ENCODE results near the gene PNCK. TPM values are rescaled to one million over a fixed set of nuclear protein-coding genes. Genes with fewer than 3 reads are reported as not detected.

PNCK gene
- total RNA-seq, 1 experiment from 2014 or later = 1.1 TPM

GRCh38 chrX:153687121-153688039 lies 13.8 kb upstream of the PNCK start, which contains the start of gene SLC6A8:
Gene SLC6A8, plus strand, starts transcription at chrX:153687926. Its CDS starts 649 bp downstream, at chrX:153688575.
- Mint-ChIP-seq H3K27me3 (ENCODE audit: unreplicated experiment) (peaks cover 14% of the 10 kb centered on the region), H3K36me3 (ENCODE audit: insufficient read depth, unreplicated experiment) (peaks cover 26% of the 10 kb centered on the region), H3K9me3 (ENCODE audit: low read depth, unreplicated experiment) (no peaks in the 10 kb centered on the region), H3K27ac (ENCODE audit: unreplicated experiment) (peak within 1 kb of the TSS; percentile 50), H3K4me3 (ENCODE audit: low read depth, unreplicated experiment) (peak within 1 kb of the TSS; percentile 63), H3K4me1 (ENCODE audit: low read depth, unreplicated experiment) (no peaks in the 10 kb centered on the region)
- intact Hi-C loops (cut with micrococcal nuclease; ENCODE audit: unreplicated experiment) = no loop called here
- peak; percentile 69 for DNase-seq
- CTCF ChIA-PET = interaction anchor here (1.9 kb wide), 1 partner anchor 20 kb away, joined by 7 read pairs; no protein-coding TSS in a partner anchor
- no TSS peak for BruUV-seq (replicated peaks)
- TF ChIP-seq CTCF (IDR thresholded peaks at IDR 0.05; ENCODE audit: unreplicated experiment) = no peak

DNA sequence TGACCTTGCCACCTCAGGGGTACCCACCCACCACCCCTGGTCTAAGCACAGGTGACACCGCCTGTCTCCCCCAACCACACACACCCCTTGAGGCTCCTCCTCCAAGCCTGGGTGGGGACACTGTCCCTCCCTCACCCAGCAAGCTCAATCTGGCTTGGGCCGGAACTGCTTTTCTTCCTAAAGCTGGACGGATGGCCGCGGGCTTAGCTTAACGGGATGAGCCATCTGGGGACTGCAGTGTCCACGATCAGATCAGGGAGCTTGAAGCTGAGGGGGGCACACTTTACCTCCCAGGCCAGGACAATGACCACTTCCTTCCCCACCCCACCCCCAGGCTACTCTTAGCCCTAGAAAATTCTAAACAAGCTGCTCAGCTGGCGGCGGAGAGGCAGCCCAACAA lies 13.1 kb upstream of the PNCK start:
- no peak for DNase-seq
- no TSS peak for BruUV-seq (replicated peaks)
- Mint-ChIP-seq H3K27ac (ENCODE audit: unreplicated experiment) (no peak overlapping the region), H3K4me1 (ENCODE audit: low read depth, unreplicated experiment) (no peaks in the 10 kb centered on the region), H3K36me3 (ENCODE audit: insufficient read depth, unreplicated experiment) (peaks cover 22% of the 10 kb centered on the region), H3K4me3 (ENCODE audit: low read depth, unreplicated experiment) (no peak overlapping the region), H3K27me3 (ENCODE audit: unreplicated experiment) (peaks cover 14% of the 10 kb centered on the region), H3K9me3 (ENCODE audit: low read depth, unreplicated experiment) (no peaks in the 10 kb centered on the region)
- no peak for TF ChIP-seq CTCF (IDR thresholded peaks at IDR 0.05; ENCODE audit: unreplicated experiment)
- intact Hi-C loops (cut with micrococcal nuclease; ENCODE audit: unreplicated experiment) = no loop called here
- CTCF ChIA-PET = interaction anchor here (1.9 kb wide), 1 partner anchor 19 kb away, joined by 7 read pairs; no protein-coding TSS in a partner anchor

GRCh38 chrX:153685751-153686696 lies 12.4 kb upstream of the PNCK start:
- CTCF ChIA-PET = interaction anchor here (1.9 kb wide), 1 partner anchor 19 kb away, joined by 7 read pairs; no protein-coding TSS in a partner anchor
- no peak for DNase-seq
- no peak for TF ChIP-seq CTCF (IDR thresholded peaks at IDR 0.05; ENCODE audit: unreplicated experiment)
- peaks cover 14% of the 10 kb centered on the region for H3K27me3 Mint-ChIP-seq (ENCODE audit: unreplicated experiment)
- H3K9me3 Mint-ChIP-seq (ENCODE audit: low read depth, unreplicated experiment) = no peaks in the 10 kb centered on the region
- intact Hi-C loops (cut with micrococcal nuclease; ENCODE audit: unreplicated experiment) = no loop called here
- H3K27ac Mint-ChIP-seq (ENCODE audit: unreplicated experiment) = no peak overlapping the region
- H3K36me3 Mint-ChIP-seq (ENCODE audit: insufficient read depth, unreplicated experiment) = peaks cover 22% of the 10 kb centered on the region
- H3K4me1 Mint-ChIP-seq (ENCODE audit: low read depth, unreplicated experiment) = no peaks in the 10 kb centered on the region
- H3K4me3 Mint-ChIP-seq (ENCODE audit: low read depth, unreplicated experiment) = no peak overlapping the region
- no TSS peak for BruUV-seq (replicated peaks)

- BruUV-seq (replicated peaks) = no TSS peak
Measured at GRCh38 chrX:153685156-153685536, 11.5 kb upstream of the PNCK start.

More at GRCh38 chrX:153685156-153685536, 11.5 kb upstream of the PNCK start:
- CTCF ChIA-PET = interaction anchor here (0.7 kb wide), 1 partner anchor 11 kb away, joined by 4 read pairs; no protein-coding TSS in a partner anchor
- intact Hi-C loops (cut with micrococcal nuclease; ENCODE audit: unreplicated experiment) = no loop called here
- DNase-seq = no peak
- Mint-ChIP-seq H3K4me3 (ENCODE audit: low read depth, unreplicated experiment) (no peak overlapping the region), H3K27me3 (ENCODE audit: unreplicated experiment) (peaks cover 21% of the 10 kb centered on the region), H3K27ac (ENCODE audit: unreplicated experiment) (no peak overlapping the region), H3K4me1 (ENCODE audit: low read depth, unreplicated experiment) (no peaks in the 10 kb centered on the region), H3K9me3 (ENCODE audit: low read depth, unreplicated experiment) (no peaks in the 10 kb centered on the region), H3K36me3 (ENCODE audit: insufficient read depth, unreplicated experiment) (peaks cover 19% of the 10 kb centered on the region)
- no peak for TF ChIP-seq CTCF (IDR thresholded peaks at IDR 0.05; ENCODE audit: unreplicated experiment)

Measured in Calu3 (cell line).